Psoas muscle (tissue), 8 donors: ENCODE measurements around the gene HPSE2. TPM values are rescaled to one million over a fixed set of nuclear protein-coding genes. Genes with fewer than 3 reads are reported as not detected.

ENCODE experiments used
- ATAC-seq, 4 donors: fragments of 200-7000 bp; cut with Tn5 transposase; one replicate each; pipeline ENCODE4 v1.9.1; 2020; ENCODE audit warnings: moderate library complexity in 3 of 4, mild to moderate bottlenecking in 2 of 4
- DNase-seq, 2 donors: peaks; one replicate each; pipeline ENCODE4 v3.0.0-alpha.2; 2020
- H3K27ac ChIP-seq: fragments of 200-600 bp; one replicate; pipeline ENCODE4 v1.8.0; 2022
- H3K27me3 ChIP-seq, 3 donors: fragments of 200-600 bp in 1 of 3; one replicate each; pipeline versions ENCODE4 v1.6.1 to v1.8.0; 2013 to 2022; ENCODE audit warnings: low read length in 2 of 3, mild to moderate bottlenecking in 2 of 3, moderate library complexity in 1 of 3; ENCODE audit not compliant: insufficient read depth in 3 of 3
- H3K36me3 ChIP-seq, 2 donors: fragments of 200-600 bp in 1 of 2; one replicate each; pipeline versions ENCODE4 v1.6.1 to v1.8.0; 2013 to 2022; ENCODE audit warnings: low read depth in 1 of 2, mild to moderate bottlenecking in 1 of 2, moderate library complexity in 1 of 2; ENCODE audit not compliant: insufficient read depth in 1 of 2
- H3K4me1 ChIP-seq: fragments of 200-600 bp; one replicate; pipeline ENCODE4 v1.8.0; 2022
- H3K4me3 ChIP-seq: fragments of 200-600 bp; one replicate; pipeline ENCODE4 v1.8.0; 2022; ENCODE audit warnings: mild to moderate bottlenecking
- H3K9me3 ChIP-seq: fragments of 200-600 bp; one replicate; pipeline ENCODE4 v1.8.0; 2022
- CTCF ChIP-seq: fragments of 200-600 bp; IDR thresholded peaks from one replicate; pipeline ENCODE4 v1.8.0; 2022; ENCODE audit warnings: antibody characterized with exemption
- WGBS, 3 donors: extraction: QIAGEN DNeasy Blood & Tissue Kit; methylation state at CpG; one replicate each; pipeline versions ENCODE4 v1.1.6 to v1.1.7; 2013; 5-methylcytosine and 5-hydroxymethylcytosine counted together
- intact Hi-C, 2 donors: fragments of 100-400 bp; cut with DNase I; formaldehyde crosslinking; loops; one replicate each; pipeline versions ENCODE4 v1.11.0 to v1.14.2; 2022
- polyA plus RNA-seq, 3 donors: library from polyadenylated mRNA; stranded (reverse); fragments of 200-250 nt; gene quantifications; one replicate each; pipeline ENCODE4 v1.2.3, GENCODE V29; 2013
- total RNA-seq, 4 donors: library from RNA; stranded (reverse); fragmentation: NEBNext Ultra II Directional in 2 of 4; extraction: Animal tissue kit (Norgen Biotek cat#: 25700) in 2 of 4; gene quantifications; one replicate each; pipeline versions ENCODE4 v1.2.1 to v1.2.4, GENCODE V29; 2021 to 2023
- donor health status: healthy with polysubstance abuse.
- donor health status: DM: no; HTN: no; CAD: no; lungs with moderate emphysema.
- donor health status: Bipolar disorder and iron deficiency.
- donor health status: healthy.
- donor health status: DM: yes; HTN: yes; CAD: no.
- donor health status: DM: no; HTN: no; CAD: no.
- donor health status: DM: no; HTN: no; CAD: no.
- donor health status: DM: yes; HTN: yes; CAD: no.

The HPSE2 gene
- total and polyA plus RNA-seq, 7 donors = 0.01 to 0.17 (median 0.03) TPM; not detected in 4

- no peak for ATAC-seq
- WGBS, 3 donors = 90 to 94% (median 93%) methylated on average over 4 of the region's 4 CpGs
- Histone ChIP-seq H3K27ac (no peak overlapping the region), H3K4me1 (no peaks in the 10 kb centered on the region), H3K9me3 (no peaks in the 10 kb centered on the region), H3K4me3 (no peak overlapping the region), H3K36me3 (no peaks in the 10 kb centered on the region), H3K27me3 (no peaks in the 10 kb centered on the region)
- intact Hi-C loops = no loop called here
- no peak for DNase-seq
- no peak for TF ChIP-seq CTCF
Observed at GRCh38 chr10:99041468-99041867, 194.2 kb downstream of the HPSE2 start.

GRCh38 chr10:99013885-99014284 lies 221.8 kb downstream of the HPSE2 start:
- no peak overlapping the region for H3K27ac ChIP-seq
- no peaks in the 10 kb centered on the region for H3K27me3 ChIP-seq
- intact Hi-C loops = no loop called here
- WGBS, 3 donors = 72 to 79% (median 74%) methylated on average over 9 of the region's 9 CpGs
- no peaks in the 10 kb centered on the region for H3K9me3 ChIP-seq
- H3K4me3 ChIP-seq = no peak overlapping the region
- DNase-seq = no peak
- ATAC-seq = no peak
- no peaks in the 10 kb centered on the region for H3K4me1 ChIP-seq
- H3K36me3 ChIP-seq = no peaks in the 10 kb centered on the region
- no peak for TF ChIP-seq CTCF

- H3K27me3 ChIP-seq = no peaks in the 10 kb centered on the region
- H3K36me3 ChIP-seq = no peaks in the 10 kb centered on the region
- no peaks in the 10 kb centered on the region for H3K4me1 ChIP-seq
- ATAC-seq (no peak), DNase-seq (no peak)
- H3K4me3 ChIP-seq = no peak overlapping the region
- no peak overlapping the region for H3K27ac ChIP-seq
- intact Hi-C loops = no loop called here
- peaks cover 3% of the 10 kb centered on the region for H3K9me3 ChIP-seq
- no peak for TF ChIP-seq CTCF
Observed at GRCh38 chr10:99010286-99010685, 225.4 kb downstream of the HPSE2 start.

- Histone ChIP-seq H3K4me3 (no peak overlapping the region), H3K27ac (no peak overlapping the region), H3K36me3 (no peaks in the 10 kb centered on the region), H3K27me3 (no peaks in the 10 kb centered on the region), H3K4me1 (no peaks in the 10 kb centered on the region), H3K9me3 (peaks cover 14% of the 10 kb centered on the region)
- 49 to 52% (median 50%) methylated on average over 2 of the region's 2 CpGs for WGBS, 3 donors
- ATAC-seq (no peak), DNase-seq (no peak)
- TF ChIP-seq CTCF = no peak
- intact Hi-C loops = no loop called here
Observed at GRCh38 chr10:99008054-99008453, 227.6 kb downstream of the HPSE2 start.

- H3K4me3 ChIP-seq = no peak overlapping the region
- no peaks in the 10 kb centered on the region for H3K4me1 ChIP-seq
- H3K27ac ChIP-seq = no peak overlapping the region
- ATAC-seq (no peak), DNase-seq (no peak)
- no peaks in the 10 kb centered on the region for H3K27me3 ChIP-seq
- H3K36me3 ChIP-seq = no peaks in the 10 kb centered on the region
- intact Hi-C loops = no loop called here
- peaks cover 14% of the 10 kb centered on the region for H3K9me3 ChIP-seq
- TF ChIP-seq CTCF = no peak
Observed at GRCh38 chr10:99007457-99007856, 228.2 kb downstream of the HPSE2 start.
